ENCODE measurements around the gene ROM1. TPM values are rescaled to one million over a fixed set of nuclear protein-coding genes. Genes with fewer than 3 reads are reported as not detected.
"Not testable (repeated sequence)": the region's sequence is repeated elsewhere in the genome, so short reads cannot be mapped to it uniquely, and the experiment has no call there.

ROM1 gene
- total RNA-seq, 1 donor from 2014 or later: 1.1 TPM

GRCh38 chr11:62581735-62582134, 31.3 kb upstream of the ROM1 start:
- intact Hi-C loops (cut with micrococcal nuclease): not testable (repeated sequence)

- intact Hi-C loops (cut with micrococcal nuclease): not testable (repeated sequence)
These were observed 27.7 kb upstream of the ROM1 start for GRCh38 chr11:62585356-62585755.

GRCh38 chr11:62588966-62589637, 24.0 kb upstream of the ROM1 start:
- intact Hi-C loops (cut with micrococcal nuclease): no loop called here

- intact Hi-C loops (cut with micrococcal nuclease): loop anchor here (1.0 to 10.0 kb wide), 18 partner anchors 8 to 1593 kb away; partner anchors contain the start of genes C11orf98, CSKMT, EML3 and GANAB
These were observed 21.5 kb upstream of the ROM1 start, which contains the start of gene TUT1 for GRCh38 chr11:62591448-62592145. Gene TUT1 (minus strand): TSS chr11:62591523. CDS start chr11:62591485, 38 bp downstream.

- intact Hi-C loops (cut with micrococcal nuclease): loop anchor here (10.0 kb wide), 1 partner anchor 1593 kb away; the partner anchor contains the start of gene STIP1
These were observed 20.8 kb upstream of the ROM1 start for GRCh38 chr11:62592146-62592815.

- intact Hi-C loops (cut with micrococcal nuclease): loop anchor here (1.0 to 10.0 kb wide), 2 partner anchors 101 to 1592 kb away; partner anchors contain the start of gene STIP1
These were observed 20.1 kb upstream of the ROM1 start for GRCh38 chr11:62592989-62593421.

GRCh38 chr11:62593434-62594044, 19.5 kb upstream of the ROM1 start:
- intact Hi-C loops (cut with micrococcal nuclease): loop anchor here (1.0 to 10.0 kb wide), 2 partner anchors 101 to 1591 kb away; partner anchors contain the start of gene STIP1

GRCh38 chr11:62595124-62595523, 17.9 kb upstream of the ROM1 start:
- intact Hi-C loops (cut with micrococcal nuclease): loop anchor here (10.0 kb wide), 1 partner anchor 1590 kb away; the partner anchor contains the start of gene STIP1

- intact Hi-C loops (cut with micrococcal nuclease): loop anchor here (1.0 to 10.0 kb wide), 16 partner anchors 8 to 1586 kb away; partner anchors contain the start of genes GANAB, HNRNPUL2, INTS5 and STIP1
These were observed 13.9 kb upstream of the ROM1 start for GRCh38 chr11:62599069-62599696.

- intact Hi-C loops (cut with micrococcal nuclease): loop anchor here (1.0 to 10.0 kb wide), 16 partner anchors 9 to 1585 kb away; partner anchors contain the start of genes GANAB, HNRNPUL2, INTS5 and STIP1
These were observed 13.2 kb upstream of the ROM1 start for GRCh38 chr11:62599901-62600300.

- intact Hi-C loops (cut with micrococcal nuclease): loop anchor here (1.0 kb wide), 3 partner anchors 12 to 241 kb away; partner anchors contain the start of genes C11orf98, CSKMT and EML3
These were observed 12.5 kb upstream of the ROM1 start for GRCh38 chr11:62600367-62601121.

GRCh38 chr11:62601122-62601371, 12.0 kb upstream of the ROM1 start:
- intact Hi-C loops (cut with micrococcal nuclease): loop anchor here (1.0 kb wide), 3 partner anchors 11 to 240 kb away; partner anchors contain the start of genes C11orf98, CSKMT and EML3

GRCh38 chr11:62601372-62602140, 11.5 kb upstream of the ROM1 start, which contains the start of gene MTA2:
Gene MTA2 (minus strand): TSS chr11:62601865. CDS start chr11:62601450, 415 bp downstream.
- intact Hi-C loops (cut with micrococcal nuclease): loop anchor here (1.0 kb wide), 3 partner anchors 11 to 240 kb away; partner anchors contain the start of genes C11orf98, CSKMT and EML3

GRCh38 chr11:62602141-62603071, 10.7 kb upstream of the ROM1 start:
- intact Hi-C loops (cut with micrococcal nuclease): no loop called here

- intact Hi-C loops (cut with micrococcal nuclease): no loop called here
These were observed 10.0 kb upstream of the ROM1 start for GRCh38 chr11:62603072-62603408.

- intact Hi-C loops (cut with micrococcal nuclease): no loop called here
These were observed 9.2 kb upstream of the ROM1 start for GRCh38 chr11:62603776-62604299.

GRCh38 chr11:62604460-62605120, 8.5 kb upstream of the ROM1 start:
- intact Hi-C loops (cut with micrococcal nuclease): no loop called here

Measured in T-helper 1 cell treated with Interleukin-12 subunit alpha and Interleukin-12 subunit beta and Interleukin-4 antibody, amounts not matched to agents 30 ng/mL and 1 ng/mL, for 36 hours (primary cell).